ENCODE measurements around the gene C19orf85. TPM values are rescaled to one million over a fixed set of nuclear protein-coding genes. Genes with fewer than 3 reads are reported as not detected.

Gene C19orf85
- total and polyA plus RNA-seq, 12 donors = not detected

- ATAC-seq = no peak
- WGBS, 2 donors = 7% methylated on average over 39 of the region's 39 CpGs
- H3K27me3 ChIP-seq = peaks cover 26 to 96% (median 85%) of the 10 kb centered on the region in 7 donors
- no peaks in the 10 kb centered on the region for H3K9me3 ChIP-seq
- H3K36me3 ChIP-seq = no peaks in the 10 kb centered on the region
- intact Hi-C loops (cut with DNase I) = no loop called here
- DNase-seq = no peak
- H3K4me3 ChIP-seq = peak overlapping the region in 1 of 10 donors; percentile 21
- peaks cover 0 to 20% (median 4%) of the 10 kb centered on the region in 9 donors for H3K4me1 ChIP-seq
- TF ChIP-seq CTCF (IDR thresholded peaks at IDR 0.05) = no peak
- no peak overlapping the region for H3K27ac ChIP-seq
Observed at GRCh38 chr19:55440411-55441105, 24.0 kb downstream of the C19orf85 start.

- Histone ChIP-seq H3K4me1 (peaks cover 0 to 20% (median 4%) of the 10 kb centered on the region in 9 donors), H3K27me3 (peaks cover 26 to 81% (median 70%) of the 10 kb centered on the region in 7 donors), H3K27ac (no peak overlapping the region), H3K9me3 (no peaks in the 10 kb centered on the region), H3K36me3 (no peaks in the 10 kb centered on the region), H3K4me3 (no peak overlapping the region)
- TF ChIP-seq CTCF (IDR thresholded peaks at IDR 0.05) = no peak
- intact Hi-C loops (cut with DNase I) = no loop called here
- no peak for ATAC-seq
- 74 to 77% methylated on average over 5 of the region's 5 CpGs for WGBS, 2 donors
- DNase-seq = no peak
Observed at GRCh38 chr19:55439052-55439451, 25.5 kb downstream of the C19orf85 start.

- H3K27ac ChIP-seq = no peak overlapping the region
- H3K4me1 ChIP-seq = peaks cover 0 to 20% (median 4%) of the 10 kb centered on the region in 9 donors
- ATAC-seq (peak; percentile 50 to 90 (median 80)), DNase-seq (peak; percentile 49 to 53)
- TF ChIP-seq CTCF (IDR thresholded peaks at IDR 0.05) = no peak
- H3K4me3 ChIP-seq = no peak overlapping the region
- H3K9me3 ChIP-seq = no peaks in the 10 kb centered on the region
- WGBS, 2 donors = 2 to 3% methylated on average over 17 of the region's 17 CpGs
- intact Hi-C loops (cut with DNase I) = no loop called here
- H3K27me3 ChIP-seq = peaks cover 41 to 81% (median 73%) of the 10 kb centered on the region in 7 donors
- H3K36me3 ChIP-seq = no peaks in the 10 kb centered on the region
Observed at GRCh38 chr19:55437410-55437809, 27.1 kb downstream of the C19orf85 start.

GRCh38 chr19:55436847-55437246, 27.7 kb downstream of the C19orf85 start:
- intact Hi-C loops (cut with DNase I) = no loop called here
- Histone ChIP-seq H3K4me1 (peaks cover 0 to 18% (median 1%) of the 10 kb centered on the region in 9 donors), H3K9me3 (no peaks in the 10 kb centered on the region), H3K27ac (no peak overlapping the region), H3K4me3 (no peak overlapping the region), H3K36me3 (no peaks in the 10 kb centered on the region), H3K27me3 (peaks cover 41 to 81% (median 73%) of the 10 kb centered on the region in 7 donors)
- 37 to 45% methylated on average over 8 of the region's 8 CpGs for WGBS, 2 donors
- no peak for TF ChIP-seq CTCF (IDR thresholded peaks at IDR 0.05)
- no peak for DNase-seq
- no peak for ATAC-seq

Data from heart right ventricle (tissue), 16 donors.